Osteocyte (in vitro differentiated cells): ENCODE data around the gene HDGFL3. TPM values are rescaled to one million over a fixed set of nuclear protein-coding genes. Genes with fewer than 3 reads are reported as not detected.
"Not testable (repeated sequence)": the region's sequence is repeated elsewhere in the genome, so short reads cannot be mapped to it uniquely, and the experiment has no call there.

Source experiments
- DNase-seq: peaks from one replicate; pipeline ENCODE4 v3.0.0; 2021; ENCODE audit warnings: mixed read lengths; ENCODE audit not compliant: unreplicated experiment; ENCODE audit errors: extremely low spot score
- H3K27ac Mint-ChIP-seq: one replicate; pipeline ENCODE4 v1.8.0; 2021; ENCODE audit warnings: mild to moderate bottlenecking, mixed read lengths; ENCODE audit not compliant: unreplicated experiment
- H3K27me3 Mint-ChIP-seq: one replicate; pipeline ENCODE4 v1.8.0; 2021; ENCODE audit warnings: mixed read lengths; ENCODE audit not compliant: unreplicated experiment
- H3K36me3 Mint-ChIP-seq: one replicate; pipeline ENCODE4 v1.8.0; 2021; ENCODE audit warnings: mixed read lengths; ENCODE audit not compliant: unreplicated experiment
- H3K4me1 Mint-ChIP-seq: one replicate; pipeline ENCODE4 v1.8.0; 2021; ENCODE audit warnings: mixed read lengths; ENCODE audit not compliant: unreplicated experiment
- H3K4me3 Mint-ChIP-seq: one replicate; pipeline ENCODE4 v1.8.0; 2021; ENCODE audit warnings: mild to moderate bottlenecking, moderate library complexity, mixed read lengths; ENCODE audit not compliant: unreplicated experiment
- H3K9me3 Mint-ChIP-seq: one replicate; pipeline ENCODE4 v1.8.0; 2021; ENCODE audit warnings: mixed read lengths; ENCODE audit not compliant: unreplicated experiment
- total RNA-seq: library from RNA; stranded (reverse); gene quantifications from 2 replicates; pipeline ENCODE4 v1.2.1, GENCODE V29; 2021
- TF ChIP-seq, protein P1 (sequence below): fragments of 200-600 bp; sonication (generic); IDR thresholded peaks from 2 replicates; pipeline ENCODE4 v1.5.0; 2021; ENCODE audit warnings: antibody characterized with exemption, mild to moderate bottlenecking, moderate library complexity

The HDGFL3 gene
- total RNA-seq, 1 donor from 2014 or later = 93.6 TPM

DNA sequence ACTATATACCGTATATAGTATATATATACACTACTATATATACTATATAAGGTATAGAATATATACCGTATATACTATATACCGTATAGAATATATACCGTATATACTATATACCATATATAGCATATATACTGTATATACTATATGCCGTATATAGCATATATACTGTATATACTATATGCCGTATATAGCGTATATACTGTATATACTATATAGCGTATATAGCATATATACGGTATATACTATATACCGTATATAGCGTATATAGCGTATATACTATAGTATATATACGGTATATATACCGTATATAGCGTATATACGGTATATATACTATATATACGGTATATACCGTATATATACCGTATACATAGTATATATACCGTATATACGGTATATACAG, 22.6 kb upstream of the HDGFL3 start:
- no peak for DNase-seq
- Mint-ChIP-seq H3K4me1 (no peaks in the 10 kb centered on the region), H3K27ac (no peak overlapping the region), H3K4me3 (no peak overlapping the region), H3K36me3 (no peaks in the 10 kb centered on the region), H3K9me3 (no peaks in the 10 kb centered on the region), H3K27me3 (peaks cover 4% of the 10 kb centered on the region)
- TF ChIP-seq, protein P1, sequence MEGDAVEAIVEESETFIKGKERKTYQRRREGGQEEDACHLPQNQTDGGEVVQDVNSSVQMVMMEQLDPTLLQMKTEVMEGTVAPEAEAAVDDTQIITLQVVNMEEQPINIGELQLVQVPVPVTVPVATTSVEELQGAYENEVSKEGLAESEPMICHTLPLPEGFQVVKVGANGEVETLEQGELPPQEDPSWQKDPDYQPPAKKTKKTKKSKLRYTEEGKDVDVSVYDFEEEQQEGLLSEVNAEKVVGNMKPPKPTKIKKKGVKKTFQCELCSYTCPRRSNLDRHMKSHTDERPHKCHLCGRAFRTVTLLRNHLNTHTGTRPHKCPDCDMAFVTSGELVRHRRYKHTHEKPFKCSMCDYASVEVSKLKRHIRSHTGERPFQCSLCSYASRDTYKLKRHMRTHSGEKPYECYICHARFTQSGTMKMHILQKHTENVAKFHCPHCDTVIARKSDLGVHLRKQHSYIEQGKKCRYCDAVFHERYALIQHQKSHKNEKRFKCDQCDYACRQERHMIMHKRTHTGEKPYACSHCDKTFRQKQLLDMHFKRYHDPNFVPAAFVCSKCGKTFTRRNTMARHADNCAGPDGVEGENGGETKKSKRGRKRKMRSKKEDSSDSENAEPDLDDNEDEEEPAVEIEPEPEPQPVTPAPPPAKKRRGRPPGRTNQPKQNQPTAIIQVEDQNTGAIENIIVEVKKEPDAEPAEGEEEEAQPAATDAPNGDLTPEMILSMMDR = no peak

DNA sequence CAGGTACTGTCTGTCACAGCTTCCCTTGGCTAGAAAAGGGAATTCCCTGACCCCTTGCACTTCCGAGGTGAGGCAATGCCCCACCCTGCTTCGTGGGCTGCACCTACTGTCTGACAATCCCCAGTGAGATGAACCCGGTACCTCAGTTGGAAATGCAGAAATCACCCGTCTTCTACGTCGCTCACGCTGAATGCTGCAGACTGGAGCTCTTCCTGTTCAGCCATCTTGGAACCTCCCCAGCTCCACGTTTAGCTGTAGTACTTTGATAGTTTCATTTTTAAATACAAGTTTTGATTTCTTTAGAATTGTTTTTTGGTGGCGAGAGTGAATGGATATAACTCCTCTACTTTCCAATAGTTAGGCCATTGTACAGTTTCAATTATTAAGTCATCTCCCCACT, 17.8 kb upstream of the HDGFL3 start:
- no peaks in the 10 kb centered on the region for H3K4me1 Mint-ChIP-seq
- H3K36me3 Mint-ChIP-seq = no peaks in the 10 kb centered on the region
- peaks cover 8% of the 10 kb centered on the region for H3K9me3 Mint-ChIP-seq
- peaks cover 14% of the 10 kb centered on the region for H3K27me3 Mint-ChIP-seq
- no peak for DNase-seq
- no peak overlapping the region for H3K27ac Mint-ChIP-seq
- H3K4me3 Mint-ChIP-seq = no peak overlapping the region
- TF ChIP-seq, protein P1 = no peak

DNA sequence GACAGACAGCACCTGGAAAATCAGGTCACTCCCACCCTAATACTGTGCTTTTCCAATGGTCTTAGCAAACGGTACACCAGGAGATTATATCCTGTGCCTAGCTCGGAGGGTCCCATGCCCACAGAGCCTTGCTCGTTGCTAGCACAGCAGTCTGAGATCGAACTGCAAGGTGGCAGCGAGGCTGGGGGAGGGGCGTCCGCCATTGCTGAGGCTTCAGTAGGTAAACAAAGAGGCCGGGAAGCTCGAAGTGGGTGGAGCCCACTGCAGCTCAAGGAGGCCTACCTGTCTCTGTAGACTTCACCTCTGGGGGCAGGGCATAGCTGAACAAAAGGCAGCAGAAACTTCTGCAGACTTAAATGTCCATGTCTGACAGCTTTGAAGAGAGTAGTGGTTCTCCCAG, 14.2 kb upstream of the HDGFL3 start:
- H3K9me3 Mint-ChIP-seq = peaks cover 18% of the 10 kb centered on the region
- H3K4me1 Mint-ChIP-seq, DNase-seq: not testable (repeated sequence)

DNA sequence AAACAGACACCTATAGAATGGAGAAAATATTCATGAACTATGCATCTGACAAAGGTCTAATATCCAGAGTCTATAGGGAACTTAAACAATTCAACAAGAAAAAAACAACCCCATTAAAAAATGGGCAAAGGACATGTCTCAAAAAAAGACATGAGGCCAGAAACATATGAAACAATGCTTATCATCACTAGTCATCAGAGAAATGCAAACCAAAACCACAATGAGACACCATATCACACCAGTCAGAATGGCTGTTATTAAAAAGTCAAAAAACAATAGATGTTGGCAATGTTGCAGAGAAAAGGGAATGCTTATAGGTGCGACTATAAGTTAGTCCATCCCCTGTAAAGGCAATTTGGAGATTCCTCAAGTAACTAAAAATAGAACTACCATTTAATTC, 11.4 kb upstream of the HDGFL3 start:
- Mint-ChIP-seq H3K27ac (no peak overlapping the region), H3K27me3 (peaks cover 10% of the 10 kb centered on the region), H3K36me3 (no peaks in the 10 kb centered on the region), H3K4me1 (no peaks in the 10 kb centered on the region), H3K4me3 (no peak overlapping the region), H3K9me3 (peaks cover 22% of the 10 kb centered on the region)
- no peak for DNase-seq
- TF ChIP-seq, protein P1 = no peak

More for the DNA sequence above, 14.2 kb upstream of the HDGFL3 start:
- H3K27me3 Mint-ChIP-seq = peaks cover 18% of the 10 kb centered on the region
- H3K36me3 Mint-ChIP-seq, H3K4me3 Mint-ChIP-seq, H3K27ac Mint-ChIP-seq: not testable (repeated sequence)

DNA sequence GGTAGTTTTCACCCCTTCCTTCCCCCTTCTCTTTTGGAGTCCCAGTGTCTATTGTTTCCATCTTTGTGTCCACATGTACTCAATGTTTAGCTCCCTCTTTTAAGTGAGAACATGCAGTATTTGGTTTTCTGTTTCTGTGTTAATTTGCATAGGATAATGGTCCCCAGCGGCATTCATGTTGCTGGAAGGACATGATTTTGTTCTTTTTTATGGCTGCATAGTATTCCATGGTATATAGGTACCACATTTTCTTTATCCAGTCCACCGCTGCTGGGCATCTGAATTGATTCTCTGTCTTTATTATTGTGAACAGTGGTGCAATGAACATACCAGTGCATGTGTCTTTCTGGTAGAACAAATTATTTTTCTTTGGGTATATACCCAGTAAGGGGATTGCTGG, 7.7 kb upstream of the HDGFL3 start:
- H3K9me3 Mint-ChIP-seq = peaks cover 13% of the 10 kb centered on the region
- H3K4me3 Mint-ChIP-seq = no peak overlapping the region
- TF ChIP-seq, protein P1 = no peak
- no peak overlapping the region for H3K27ac Mint-ChIP-seq
- H3K4me1 Mint-ChIP-seq = no peaks in the 10 kb centered on the region
- no peaks in the 10 kb centered on the region for H3K36me3 Mint-ChIP-seq
- peaks cover 6% of the 10 kb centered on the region for H3K27me3 Mint-ChIP-seq
- DNase-seq = no peak

DNA sequence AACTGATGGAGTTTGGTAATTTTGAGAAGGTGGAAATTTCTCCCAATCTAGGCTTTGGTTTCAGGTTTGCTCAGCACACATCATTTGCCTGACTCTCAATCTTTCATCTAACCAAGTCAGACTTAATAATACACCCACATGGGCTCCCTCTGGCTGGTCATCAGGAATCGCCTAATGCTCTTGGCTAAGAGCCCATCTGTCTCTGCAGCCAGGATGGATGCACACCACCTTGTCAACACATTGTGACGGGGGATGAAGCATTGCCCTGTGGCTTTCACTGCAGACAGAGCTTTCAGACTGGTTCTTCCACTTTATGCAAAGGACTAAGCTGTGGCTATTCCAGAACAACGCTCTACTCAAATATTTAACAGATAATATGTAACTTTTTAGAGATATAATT, 3.0 kb upstream of the HDGFL3 start:
- DNase-seq = no peak
- Mint-ChIP-seq H3K36me3 (no peaks in the 10 kb centered on the region), H3K27ac (no peak overlapping the region), H3K4me1 (peaks cover 7% of the 10 kb centered on the region), H3K9me3 (peaks cover 4% of the 10 kb centered on the region), H3K27me3 (no peaks in the 10 kb centered on the region), H3K4me3 (no peak overlapping the region)
- TF ChIP-seq, protein P1 = no peak
